Measurements from ENCODE around the gene XXYLT1. TPM values are rescaled to one million over a fixed set of nuclear protein-coding genes. Genes with fewer than 3 reads are reported as not detected.
"Not testable (repeated sequence)": the region's sequence is repeated elsewhere in the genome, so short reads cannot be mapped to it uniquely, and the experiment has no call there.

The XXYLT1 gene
- total RNA-seq, 1 experiment from 2014 or later, result 29.4 TPM

- in situ Hi-C loops (cut with HindIII; ENCODE audit: low pct_unique_long_range_greater_than_20kb, low sequenced_read_pairs), result no loop called here
- DNase-seq (ENCODE audit: low read depth), result peak; percentile 39
These were observed 70.7 kb downstream of the XXYLT1 start for GRCh38 chr3:195200010-195200822.

DNA sequence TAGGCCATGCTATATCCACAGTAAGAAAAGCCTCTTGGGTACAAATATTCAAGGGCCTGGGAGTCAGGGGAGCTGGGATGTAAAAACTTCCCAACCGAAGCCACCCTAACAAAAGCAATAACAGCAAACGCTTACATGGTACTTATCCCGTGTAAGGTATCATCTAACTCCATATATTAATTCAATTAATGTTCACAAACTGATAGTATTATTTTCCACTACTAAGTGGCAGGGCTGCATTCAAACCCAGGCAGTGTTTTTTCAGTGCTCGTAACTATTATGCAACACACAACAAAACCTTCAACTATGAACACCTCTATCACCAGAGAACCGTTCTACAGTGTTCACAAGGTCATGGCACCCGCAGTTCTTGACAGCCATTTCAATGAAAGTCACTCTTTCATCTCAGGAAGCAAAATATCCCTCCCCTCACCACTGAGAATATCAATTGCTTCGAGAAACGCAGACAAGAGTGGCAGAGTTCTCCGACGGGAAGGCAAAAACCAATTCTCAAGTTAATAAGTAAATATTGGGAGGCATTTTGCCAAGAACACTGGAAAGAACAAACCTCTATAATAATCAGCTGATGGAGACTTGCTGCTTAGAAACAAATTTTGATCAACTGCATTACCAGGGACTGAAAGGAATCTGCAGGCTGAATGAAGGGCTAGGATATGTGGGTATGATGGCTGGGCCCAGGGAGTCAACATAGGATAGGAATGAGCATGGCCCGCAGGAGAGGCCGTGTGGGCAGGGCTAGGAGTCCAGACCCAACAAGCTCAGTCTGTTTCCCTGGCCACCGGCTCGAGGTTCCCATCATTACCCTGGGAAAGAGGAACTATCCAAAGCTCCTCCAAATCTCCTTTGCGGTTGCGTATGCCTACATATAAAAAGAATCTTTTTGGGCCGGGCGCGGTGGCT is 72.3 kb downstream of the XXYLT1 start:
- in situ Hi-C loops (cut with HindIII; ENCODE audit: low pct_unique_long_range_greater_than_20kb, low sequenced_read_pairs), result no loop called here
- no peak for DNase-seq (ENCODE audit: low read depth)

DNA sequence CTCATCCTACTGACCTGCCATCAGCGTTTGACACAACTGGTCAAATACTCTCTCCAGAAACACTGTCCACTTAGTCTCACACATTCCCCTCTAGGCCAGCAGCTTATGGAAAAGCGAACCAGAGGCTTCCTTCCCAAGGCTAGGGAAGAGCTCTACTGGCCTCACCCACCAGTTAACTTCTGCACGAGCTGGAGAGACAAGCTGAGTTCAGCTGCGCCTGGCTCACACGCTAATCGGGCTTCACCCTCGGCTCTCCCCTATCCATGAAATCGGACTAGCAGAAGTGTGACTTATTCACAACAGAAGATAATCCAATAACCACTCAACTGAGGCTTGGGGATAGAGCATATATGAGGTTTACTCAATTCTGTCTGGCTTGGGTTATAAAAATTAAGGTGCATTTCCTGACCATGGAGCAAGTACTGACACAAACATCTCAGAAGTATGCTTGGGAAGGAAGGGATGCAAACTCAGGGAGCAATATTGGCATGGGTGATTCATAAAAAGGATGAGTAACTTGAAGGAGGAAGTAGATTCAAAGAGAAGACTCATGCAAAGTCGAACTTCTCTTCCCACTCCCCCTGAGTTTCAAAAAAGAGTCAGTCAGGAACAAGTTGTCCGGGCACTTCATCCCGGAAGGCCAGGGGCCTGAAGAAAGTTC is 73.1 kb downstream of the XXYLT1 start:
- DNase-seq (ENCODE audit: low read depth), result peak; percentile 65
- in situ Hi-C loops (cut with HindIII; ENCODE audit: low pct_unique_long_range_greater_than_20kb, low sequenced_read_pairs), result no loop called here

- in situ Hi-C loops (cut with HindIII; ENCODE audit: low pct_unique_long_range_greater_than_20kb, low sequenced_read_pairs), result no loop called here
These were observed 74.7 kb downstream of the XXYLT1 start for GRCh38 chr3:195196266-195196665.

DNA sequence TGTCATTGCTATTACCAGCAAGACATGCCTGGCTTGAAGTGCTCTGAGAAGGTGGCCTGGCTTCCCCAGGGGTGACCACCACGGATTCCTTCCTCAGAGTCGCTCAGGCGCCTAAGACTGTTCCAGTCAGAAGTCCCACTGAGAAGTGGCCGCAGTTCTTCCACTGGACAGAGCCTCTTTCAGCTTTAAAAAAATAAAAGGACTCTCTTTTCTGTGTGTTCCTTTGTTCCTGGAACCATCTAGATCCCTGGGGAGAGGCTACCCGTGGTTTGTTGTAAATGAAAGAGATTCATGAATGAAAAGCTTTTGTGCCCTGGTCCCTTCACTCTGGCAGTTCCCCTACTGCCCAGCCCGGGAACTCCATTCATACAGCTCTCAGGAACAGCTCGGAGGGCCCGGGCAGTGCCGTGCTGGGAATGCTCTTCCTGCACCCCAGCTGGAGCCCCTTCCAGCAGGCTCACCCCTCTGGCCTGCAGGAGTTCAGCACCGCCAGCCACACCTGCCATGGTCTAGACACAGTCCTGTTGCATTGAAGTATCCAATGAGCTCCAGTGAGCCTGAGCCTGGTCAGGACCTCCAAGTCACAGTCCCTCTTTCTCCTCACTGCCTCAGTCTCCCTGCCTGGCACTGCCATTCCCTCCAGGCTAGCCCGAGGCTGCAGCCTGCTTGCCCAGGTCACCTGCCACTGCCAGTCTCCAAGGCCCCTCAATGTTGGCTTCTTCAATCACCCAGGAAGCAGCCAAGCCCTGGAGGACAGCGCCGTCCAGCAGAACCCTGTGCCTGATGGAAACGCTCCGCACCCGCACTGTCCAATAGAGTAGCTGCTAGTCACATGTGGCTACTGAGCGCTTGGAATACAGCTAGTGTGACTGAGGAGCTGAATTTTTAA is 75.4 kb downstream of the XXYLT1 start:
- in situ Hi-C loops (cut with HindIII; ENCODE audit: low pct_unique_long_range_greater_than_20kb, low sequenced_read_pairs), result no loop called here
- DNase-seq (ENCODE audit: low read depth), result no peak

More at GRCh38 chr3:195196266-195196665, 74.7 kb downstream of the XXYLT1 start:
- peak; percentile 58 for DNase-seq (ENCODE audit: low read depth)

GRCh38 chr3:195194559-195195206 is 76.3 kb downstream of the XXYLT1 start:
- in situ Hi-C loops (cut with HindIII; ENCODE audit: low pct_unique_long_range_greater_than_20kb, low sequenced_read_pairs), result no loop called here
- DNase-seq (ENCODE audit: low read depth), result no peak

- no peak for DNase-seq (ENCODE audit: low read depth)
- in situ Hi-C loops (cut with HindIII; ENCODE audit: low pct_unique_long_range_greater_than_20kb, low sequenced_read_pairs), result no loop called here
These were observed 79.4 kb downstream of the XXYLT1 start for GRCh38 chr3:195191580-195191979.

DNA sequence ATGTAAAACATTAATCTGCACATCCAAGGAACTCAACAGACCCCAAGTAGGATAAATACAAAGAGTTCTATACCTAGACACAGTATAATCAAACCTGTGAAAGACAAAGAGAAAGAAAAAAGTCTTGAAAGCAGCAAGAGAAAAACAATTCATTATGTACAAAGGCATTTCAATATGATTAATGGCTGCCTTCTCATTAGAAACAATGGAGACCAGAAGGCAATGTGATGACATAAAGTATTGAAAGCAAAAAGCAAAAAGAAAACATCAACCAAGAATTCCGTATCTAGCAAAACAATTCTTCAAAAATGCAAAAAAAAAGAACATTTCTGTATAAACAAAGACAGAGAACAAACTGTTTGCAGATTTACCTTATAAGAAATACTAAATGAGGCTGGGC is 81.1 kb downstream of the XXYLT1 start:
- in situ Hi-C loops (cut with HindIII; ENCODE audit: low pct_unique_long_range_greater_than_20kb, low sequenced_read_pairs), result no loop called here
- DNase-seq (ENCODE audit: low read depth), result no peak

DNA sequence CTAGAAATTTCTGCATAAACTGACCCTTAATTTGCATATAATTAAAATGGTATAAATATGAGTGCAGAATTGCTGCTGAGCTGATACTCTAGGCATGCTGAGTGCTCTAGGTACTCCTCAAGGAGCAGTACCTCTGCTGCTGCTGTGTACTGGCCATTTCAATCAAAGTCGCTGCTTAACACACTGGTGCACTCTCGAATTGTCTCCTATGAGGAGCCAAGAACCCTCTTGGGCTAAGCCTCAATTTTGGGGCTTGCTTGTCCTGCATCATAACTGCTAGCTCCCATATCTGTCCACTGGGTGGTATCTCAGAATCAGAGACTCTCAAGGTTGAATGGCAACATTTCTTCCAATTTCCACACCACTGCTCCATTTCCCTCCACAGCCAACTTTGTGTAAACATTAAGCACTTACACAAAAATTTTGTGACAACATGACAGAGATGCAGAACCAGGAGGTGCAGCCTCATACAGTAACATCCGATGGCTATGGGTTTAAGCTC is 82.5 kb downstream of the XXYLT1 start:
- in situ Hi-C loops (cut with HindIII; ENCODE audit: low pct_unique_long_range_greater_than_20kb, low sequenced_read_pairs), result no loop called here
- DNase-seq (ENCODE audit: low read depth), result no peak

DNA sequence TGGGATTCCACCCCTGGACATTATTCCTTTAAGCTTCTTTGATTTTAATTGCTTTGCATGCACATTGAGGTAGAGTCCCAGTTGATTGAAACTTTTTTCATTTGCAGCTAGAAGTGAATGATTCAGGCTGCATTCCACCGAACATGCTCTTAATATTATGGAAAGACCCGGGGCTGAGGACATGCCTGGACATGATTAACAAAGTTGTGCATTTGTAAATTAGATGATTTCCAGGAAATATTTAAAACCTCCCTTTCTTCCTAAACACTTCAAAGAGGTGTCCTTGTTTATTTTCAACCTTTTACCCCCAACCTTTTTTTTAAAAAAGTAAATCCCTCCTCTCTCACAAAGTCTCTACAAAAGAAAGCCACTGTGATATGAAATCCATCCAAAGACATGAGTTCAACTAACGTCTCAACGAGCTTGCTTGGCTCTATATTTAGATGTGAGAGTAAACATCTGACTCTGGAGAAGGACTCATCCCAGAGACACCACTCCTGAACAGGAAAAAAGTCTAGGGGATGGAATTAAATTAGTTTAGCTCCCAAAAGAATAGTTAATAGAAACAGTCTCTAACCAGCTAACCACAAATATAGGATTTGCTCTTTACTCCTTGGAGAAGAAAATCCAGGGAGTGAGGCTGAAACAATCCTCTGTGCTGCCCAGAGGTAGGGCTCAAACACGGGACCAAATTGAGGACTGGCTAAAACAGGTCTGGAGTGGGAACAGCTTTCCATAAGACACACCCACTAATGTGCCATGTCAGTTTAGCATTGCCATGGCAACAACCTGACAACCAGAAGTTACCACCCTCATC is 83.1 kb downstream of the XXYLT1 start:
- in situ Hi-C loops (cut with HindIII; ENCODE audit: low pct_unique_long_range_greater_than_20kb, low sequenced_read_pairs), result no loop called here
- no peak for DNase-seq (ENCODE audit: low read depth)

GRCh38 chr3:195186710-195187047 is 84.3 kb downstream of the XXYLT1 start:
- in situ Hi-C loops (cut with HindIII; ENCODE audit: low pct_unique_long_range_greater_than_20kb, low sequenced_read_pairs); DNase-seq (ENCODE audit: low read depth): not testable (repeated sequence)

DNA sequence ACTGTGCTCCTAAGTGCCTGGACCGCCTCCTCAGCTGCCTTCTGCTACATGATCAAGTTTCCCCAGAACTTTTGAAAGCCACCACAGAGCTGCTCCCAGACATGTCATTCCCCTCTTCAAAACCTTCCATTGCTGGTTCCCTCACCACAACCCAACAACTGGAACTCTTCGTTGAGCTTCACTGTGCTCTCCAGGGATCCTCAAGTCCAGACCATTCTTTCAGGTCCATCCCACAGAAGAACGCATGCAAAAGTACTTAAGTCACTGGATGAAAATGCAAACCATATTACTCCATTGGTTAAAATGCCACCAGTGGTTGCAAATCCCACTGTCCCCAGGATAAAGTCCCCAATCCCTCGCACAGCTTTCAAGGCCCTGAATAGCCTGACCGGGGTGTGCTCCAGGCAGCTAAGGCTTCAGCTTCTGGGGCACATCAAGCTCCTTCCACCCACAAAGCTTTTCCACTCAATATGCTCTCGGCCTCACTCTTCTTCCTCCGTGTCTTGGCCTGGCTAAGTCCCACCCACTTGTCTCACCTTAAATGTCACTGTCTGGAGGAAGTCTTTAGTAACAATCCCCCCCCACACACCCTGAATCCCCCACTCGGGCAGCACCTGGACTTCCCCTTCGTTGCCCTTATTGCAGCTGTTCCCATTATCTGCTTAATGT is 84.8 kb downstream of the XXYLT1 start:
- in situ Hi-C loops (cut with HindIII; ENCODE audit: low pct_unique_long_range_greater_than_20kb, low sequenced_read_pairs), result no loop called here
- no peak for DNase-seq (ENCODE audit: low read depth)

- in situ Hi-C loops (cut with HindIII; ENCODE audit: low pct_unique_long_range_greater_than_20kb, low sequenced_read_pairs), result no loop called here
- DNase-seq (ENCODE audit: low read depth), result no peak
These were observed 85.4 kb downstream of the XXYLT1 start for GRCh38 chr3:195185583-195185982.

DNA sequence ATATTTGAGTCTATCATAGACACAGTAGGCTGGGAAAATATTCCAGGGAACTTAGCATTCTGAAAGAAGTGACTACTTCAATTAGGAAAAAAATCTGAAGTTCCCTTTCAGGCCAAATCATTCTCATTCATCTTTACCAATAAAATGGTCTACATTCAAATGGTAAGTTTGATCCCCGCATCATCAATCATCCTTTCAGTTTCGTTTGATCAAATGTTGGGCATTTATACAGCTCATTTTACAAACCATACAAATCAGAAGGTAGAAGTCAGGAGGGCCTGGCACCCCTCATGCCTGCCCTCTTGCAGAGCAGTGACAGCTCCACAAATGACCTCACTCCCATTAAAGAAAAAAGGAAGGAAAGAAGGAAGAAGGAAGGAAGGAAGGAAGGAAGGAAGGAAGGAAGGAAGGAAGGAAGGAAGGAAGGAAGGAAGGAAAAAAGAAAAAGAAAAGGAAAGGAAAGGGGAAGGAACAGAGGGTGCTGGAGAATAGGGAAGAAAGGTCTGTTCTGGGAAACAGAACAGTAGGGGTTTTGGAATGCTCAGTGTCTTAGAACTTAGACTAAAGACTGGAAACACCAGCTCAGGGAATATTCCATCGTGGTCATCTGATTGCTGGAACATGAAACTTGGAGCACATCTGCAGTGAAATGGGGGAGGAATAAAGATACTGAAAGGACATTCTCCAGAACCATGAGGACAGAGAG is 86.1 kb downstream of the XXYLT1 start:
- in situ Hi-C loops (cut with HindIII; ENCODE audit: low pct_unique_long_range_greater_than_20kb, low sequenced_read_pairs), result no loop called here
- DNase-seq (ENCODE audit: low read depth), result no peak

GRCh38 chr3:195183071-195183776 is 87.7 kb downstream of the XXYLT1 start:
- in situ Hi-C loops (cut with HindIII; ENCODE audit: low pct_unique_long_range_greater_than_20kb, low sequenced_read_pairs), result no loop called here

More at GRCh38 chr3:195183071-195183776, 87.7 kb downstream of the XXYLT1 start:
- DNase-seq (ENCODE audit: low read depth), result no peak
